GM23338 (cell line): ENCODE data around the gene GAB2. TPM values are rescaled to one million over a fixed set of nuclear protein-coding genes. Genes with fewer than 3 reads are reported as not detected.

Experiments
- ATAC-seq: fragments of 200-7000 bp; cut with Tn5 transposase; 3 replicates; pipeline ENCODE4 v1.9.1; 2020
- DNase-seq: peaks from one replicate; pipeline ENCODE4 v3.0.0-alpha.2; 2015; ENCODE audit warnings: low spot score
- H2AFZ ChIP-seq: fragments of 200-600 bp; sonication (generic); 2 replicates; pipeline ENCODE4 v1.8.0; 2016; ENCODE audit warnings: antibody characterized with exemption, mild to moderate bottlenecking, moderate library complexity
- H3F3A ChIP-seq: fragments of 200-600 bp; sonication (generic); replicated peaks from 2 replicates; pipeline ENCODE4 v1.8.0; 2017; ENCODE audit warnings: antibody characterized with exemption, mixed run types, low read depth
- H3K27ac ChIP-seq: fragments of 200-600 bp; sonication (generic); 2 replicates; pipeline ENCODE4 v1.6.1; 2016; ENCODE audit warnings: low read depth
- H3K27me3 ChIP-seq: fragments of 200-600 bp; sonication (generic); 2 replicates; pipeline ENCODE4 v1.8.0; 2016; ENCODE audit warnings: mild to moderate bottlenecking, mixed run types, moderate library complexity; ENCODE audit not compliant: insufficient read depth
- H3K36me3 ChIP-seq: fragments of 200-600 bp; sonication (generic); 2 replicates; pipeline ENCODE4 v1.8.0; 2016; ENCODE audit warnings: mild to moderate bottlenecking; ENCODE audit not compliant: insufficient read depth
- H3K4me1 ChIP-seq: fragments of 200-600 bp; sonication (generic); 2 replicates; pipeline ENCODE4 v1.8.0; 2016; ENCODE audit warnings: mild to moderate bottlenecking, moderate library complexity; ENCODE audit not compliant: insufficient read depth
- H3K4me2 ChIP-seq: fragments of 200-600 bp; sonication (generic); 2 replicates; pipeline ENCODE4 v1.7.1; 2017; ENCODE audit warnings: mixed run types
- H3K4me3 ChIP-seq: fragments of 200-600 bp; sonication (generic); 2 replicates; pipeline ENCODE4 v1.6.1; 2016; ENCODE audit warnings: mixed run types
- H3K79me2 ChIP-seq: fragments of 200-600 bp; sonication (generic); replicated peaks from 2 replicates; pipeline ENCODE4 v1.8.0; 2017; ENCODE audit warnings: mild to moderate bottlenecking; ENCODE audit not compliant: insufficient read depth
- H3K9me2 ChIP-seq: fragments of 200-600 bp; sonication (generic); 2 replicates; pipeline ENCODE4 v1.8.0; 2017; ENCODE audit not compliant: insufficient read depth
- H4K20me1 ChIP-seq: fragments of 200-600 bp; sonication (generic); replicated peaks from 2 replicates; pipeline ENCODE4 v1.8.0; 2017; ENCODE audit warnings: mild to moderate bottlenecking; ENCODE audit not compliant: insufficient read depth
- H3K27ac Mint-ChIP-seq: 2 replicates; pipeline ENCODE4 v1.8.0; 2020; ENCODE audit warnings: inconsistent platforms, mild to moderate bottlenecking, moderate library complexity, mixed read lengths
- H3K27me3 Mint-ChIP-seq: 3 replicates; pipeline ENCODE4 v1.8.0; 2022; ENCODE audit warnings: low read depth, mild to moderate bottlenecking, moderate library complexity, mixed read lengths, inconsistent platforms; ENCODE audit not compliant: insufficient read depth, poor library complexity
- H3K36me3 Mint-ChIP-seq: 3 replicates; pipeline ENCODE4 v1.8.0; 2021; ENCODE audit warnings: low read depth, mild to moderate bottlenecking, inconsistent platforms, moderate library complexity, mixed read lengths
- H3K4me1 Mint-ChIP-seq: 3 replicates; pipeline ENCODE4 v1.8.0; 2020; ENCODE audit warnings: mild to moderate bottlenecking, inconsistent platforms, mixed read lengths
- H3K4me3 Mint-ChIP-seq: 3 replicates; pipeline ENCODE4 v1.8.0; 2021; ENCODE audit warnings: moderate library complexity, mild to moderate bottlenecking, inconsistent platforms, mixed read lengths
- H3K9me3 Mint-ChIP-seq: 3 replicates; pipeline ENCODE4 v1.8.0; 2020; ENCODE audit warnings: moderate library complexity, mild to moderate bottlenecking, inconsistent platforms, mixed read lengths
- CREB1 ChIP-seq: fragments of 250-450 bp; sonication (Bioruptor Pico); IDR thresholded peaks from 2 replicates; pipeline ENCODE4 v1.5.0; 2020; ENCODE audit warnings: low read depth, mild to moderate bottlenecking, moderate library complexity
- CTCF ChIP-seq, 2 experiments: fragments of 200-600 bp in 1 of 2; sonication (generic) in 1 of 2; conservative IDR thresholded peaks; 2 replicates each; pipeline versions ENCODE4 v1.5.1 to v1.6.1; 2016 to 2017; ENCODE audit warnings: antibody characterized with exemption in 2 of 2, low read depth in 2 of 2, mild to moderate bottlenecking in 2 of 2, moderate library complexity in 1 of 2
- EZH2 ChIP-seq: fragments of 200-600 bp; sonication (generic); IDR thresholded peaks from one replicate; pipeline ENCODE4 v1.8.0; 2017; ENCODE audit warnings: antibody characterized with exemption, mild to moderate bottlenecking, low read depth; ENCODE audit not compliant: unreplicated experiment
- NANOG ChIP-seq: IDR thresholded peaks from 2 replicates; pipeline ENCODE4 v1.6.1; 2016; ENCODE audit warnings: antibody characterized with exemption, borderline replicate concordance
- REST ChIP-seq: IDR thresholded peaks from one replicate; pipeline ENCODE4 v1.6.1; 2018; ENCODE audit warnings: antibody characterized with exemption; ENCODE audit not compliant: unreplicated experiment
- ZNF114 ChIP-seq: fragments of 250-450 bp; sonication (Bioruptor Pico); IDR thresholded peaks from 2 replicates; pipeline ENCODE4 v1.5.0; 2020; ENCODE audit warnings: mild to moderate bottlenecking, moderate library complexity
- ZNF462 ChIP-seq: fragments of 250-450 bp; sonication (Bioruptor Pico); IDR thresholded peaks from 2 replicates; pipeline ENCODE4 v1.5.0; 2020; ENCODE audit warnings: mild to moderate bottlenecking, moderate library complexity
- polyA plus RNA-seq: library from polyadenylated mRNA; unstranded; fragments of >200 nt; fragmentation: Nextera tagmentation; extraction: Ambion mirVana; gene quantifications from 2 replicates; pipeline ENCODE4 v1.2.1, GENCODE V29; 2016
- total RNA-seq: library from RNA; depleted of rRNA; stranded (reverse); fragments of >200 nt; shearing (Covaris generic); gene quantifications from 2 replicates; pipeline ENCODE4 v1.2.3, GENCODE V29; 2014
- TF ChIP-seq, protein P1 (sequence below): IDR thresholded peaks from 2 replicates; pipeline ENCODE4 v1.6.1; 2016; ENCODE audit warnings: antibody characterized with exemption

The GAB2 gene
- total and polyA plus RNA-seq, 2 experiments from 2014 or later, result 2.0 to 10.8 TPM

- TF ChIP-seq, protein P1, sequence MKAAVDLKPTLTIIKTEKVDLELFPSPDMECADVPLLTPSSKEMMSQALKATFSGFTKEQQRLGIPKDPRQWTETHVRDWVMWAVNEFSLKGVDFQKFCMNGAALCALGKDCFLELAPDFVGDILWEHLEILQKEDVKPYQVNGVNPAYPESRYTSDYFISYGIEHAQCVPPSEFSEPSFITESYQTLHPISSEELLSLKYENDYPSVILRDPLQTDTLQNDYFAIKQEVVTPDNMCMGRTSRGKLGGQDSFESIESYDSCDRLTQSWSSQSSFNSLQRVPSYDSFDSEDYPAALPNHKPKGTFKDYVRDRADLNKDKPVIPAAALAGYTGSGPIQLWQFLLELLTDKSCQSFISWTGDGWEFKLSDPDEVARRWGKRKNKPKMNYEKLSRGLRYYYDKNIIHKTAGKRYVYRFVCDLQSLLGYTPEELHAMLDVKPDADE, result no peak
- TF ChIP-seq ZNF114 (CRISPR knock-in tag) (no peak), REST (no peak), EZH2 (no peak), CTCF (conservative IDR thresholded peaks at IDR 0.05; ENCODE audit: low read depth in 2 of 2) (no peak)
Observed at GRCh38 chr11:78377625-78378418, 39.8 kb downstream of the GAB2 start (continued).

DNA sequence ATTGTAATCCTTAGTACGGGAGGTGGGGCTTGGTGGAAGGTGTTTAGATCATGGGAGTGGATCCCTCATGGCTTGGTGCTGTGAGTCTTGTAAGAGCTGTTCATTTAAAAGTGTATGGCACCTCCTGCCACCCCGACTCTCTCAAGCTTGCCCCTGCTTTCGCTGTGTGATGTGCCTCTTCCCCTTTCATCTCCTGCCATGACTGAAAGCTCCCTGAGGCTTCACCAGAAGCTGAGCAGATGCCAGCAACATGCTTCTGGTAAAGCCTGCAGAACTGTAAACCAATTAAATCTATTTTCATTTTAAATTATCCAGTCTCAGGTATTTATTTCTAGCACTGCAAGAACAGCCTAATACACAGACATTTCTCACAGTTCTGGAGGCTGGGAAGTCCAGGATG is 40.8 kb downstream of the GAB2 start:
- no peak for ATAC-seq
- no peak overlapping the region for H3K4me3 ChIP-seq
- no peak for TF ChIP-seq CREB1
- no peak for TF ChIP-seq ZNF462
- TF ChIP-seq CTCF (conservative IDR thresholded peaks at IDR 0.05; ENCODE audit: low read depth in 2 of 2), result no peak
- no peak for TF ChIP-seq ZNF114 (CRISPR knock-in tag)
- no peak for TF ChIP-seq NANOG

More for the DNA sequence above, 40.8 kb downstream of the GAB2 start:
- Mint-ChIP-seq H3K9me3 (peaks cover 3% of the 10 kb centered on the region; the same call in 2 of the 3 replicates), H3K27ac (no peak overlapping the region), H3K4me3 (no peak overlapping the region), H3K36me3 (0 out of 3 replicates have a peak, but pooled peaks cover 2% of the 10 kb centered on the region), H3K4me1 (peaks cover 21% of the 10 kb centered on the region), H3K27me3 (no peaks in the 10 kb centered on the region)
- no peaks in the 10 kb centered on the region for H3K9me2 ChIP-seq
- no peak overlapping the region for H2AFZ ChIP-seq
- H3F3A ChIP-seq, result no peaks in the 10 kb centered on the region
- peaks cover 1% of the 10 kb centered on the region; the same call in 1 of the 2 replicates for H3K4me1 ChIP-seq
- H3K79me2 ChIP-seq, result no peaks in the 10 kb centered on the region
- H4K20me1 ChIP-seq, result no peaks in the 10 kb centered on the region
- H3K27ac ChIP-seq, result no peak overlapping the region
- no peak overlapping the region for H3K4me2 ChIP-seq
- H3K36me3 ChIP-seq, result no peaks in the 10 kb centered on the region; the same call in 1 of the 2 replicates
- H3K27me3 ChIP-seq, result no peaks in the 10 kb centered on the region
- no peak for DNase-seq
